NCI-H2227 treated with DMSO at 0.1 percent for 48 hours (cell line): ENCODE results near the gene TTC28.
"Not testable (repeated sequence)": the region's sequence is repeated elsewhere in the genome, so short reads cannot be mapped to it uniquely, and the experiment has no call there.

ENCODE experiments used
- DNase-seq: peaks from one replicate; lab custom pipeline; 2025; lab: John Stamatoyannopoulos, UW

TTC28 gene

DNA sequence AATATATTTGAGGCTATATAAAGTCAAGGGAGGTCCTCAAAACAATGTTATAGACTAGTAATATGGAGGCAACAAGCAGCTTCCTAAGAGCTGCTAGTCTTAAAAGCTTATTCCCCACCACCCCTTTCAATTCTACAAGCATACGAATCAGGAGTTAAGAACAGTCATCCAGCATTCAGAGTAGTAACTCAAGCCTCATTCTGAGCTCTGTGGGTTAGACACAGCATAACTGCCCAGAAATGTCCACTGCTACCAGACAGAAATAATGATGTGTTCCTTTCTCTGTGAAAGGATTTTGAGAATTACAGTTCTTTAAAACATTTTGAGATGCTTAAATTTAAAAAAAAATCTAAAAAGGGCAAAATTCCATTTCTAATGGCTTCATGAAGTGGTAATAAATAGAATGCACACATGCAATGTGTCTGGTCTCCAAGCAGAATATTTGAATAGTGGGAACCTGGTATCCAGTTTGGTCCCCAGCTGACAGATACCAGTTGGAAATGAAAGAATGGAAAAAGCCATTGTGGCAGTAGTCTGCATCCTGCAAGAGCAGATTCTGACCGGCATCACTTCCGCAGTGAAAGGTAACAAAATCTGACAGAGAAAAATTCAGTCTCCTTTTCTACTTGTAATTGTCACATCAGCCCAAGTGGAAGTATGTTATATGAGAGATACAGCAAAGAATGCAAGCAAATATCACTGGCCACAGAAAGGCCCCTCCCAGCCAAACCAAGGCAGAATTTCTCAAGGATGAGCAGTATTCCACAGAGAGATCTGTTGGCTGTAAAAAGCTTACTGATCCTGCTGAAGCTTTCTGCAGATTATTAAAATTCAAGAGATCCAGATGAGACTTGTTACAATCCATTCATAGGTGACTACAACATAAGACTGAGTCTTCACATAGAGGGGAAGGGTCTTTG, 449.8 kb downstream of the TTC28 start:
- no peak for DNase-seq

DNA sequence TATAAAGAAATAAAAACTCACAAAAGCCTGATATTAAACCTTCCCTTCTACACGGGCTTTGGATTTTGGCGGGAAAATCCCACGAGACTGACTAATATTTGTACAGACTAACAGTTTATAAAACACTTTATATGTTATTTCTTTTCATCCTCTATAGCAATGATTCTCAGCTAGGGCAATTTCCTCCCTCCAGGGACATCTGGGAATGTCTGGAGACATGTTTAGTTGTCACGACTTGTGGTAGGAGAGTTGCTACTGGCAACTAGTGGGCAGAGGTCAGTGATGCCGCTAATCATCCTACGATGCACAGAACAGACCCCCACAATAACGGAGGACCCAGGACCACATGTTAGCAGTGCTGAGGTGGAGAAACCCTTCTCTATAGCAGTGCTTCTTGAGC, 455.8 kb downstream of the TTC28 start:
- no peak for DNase-seq

DNA sequence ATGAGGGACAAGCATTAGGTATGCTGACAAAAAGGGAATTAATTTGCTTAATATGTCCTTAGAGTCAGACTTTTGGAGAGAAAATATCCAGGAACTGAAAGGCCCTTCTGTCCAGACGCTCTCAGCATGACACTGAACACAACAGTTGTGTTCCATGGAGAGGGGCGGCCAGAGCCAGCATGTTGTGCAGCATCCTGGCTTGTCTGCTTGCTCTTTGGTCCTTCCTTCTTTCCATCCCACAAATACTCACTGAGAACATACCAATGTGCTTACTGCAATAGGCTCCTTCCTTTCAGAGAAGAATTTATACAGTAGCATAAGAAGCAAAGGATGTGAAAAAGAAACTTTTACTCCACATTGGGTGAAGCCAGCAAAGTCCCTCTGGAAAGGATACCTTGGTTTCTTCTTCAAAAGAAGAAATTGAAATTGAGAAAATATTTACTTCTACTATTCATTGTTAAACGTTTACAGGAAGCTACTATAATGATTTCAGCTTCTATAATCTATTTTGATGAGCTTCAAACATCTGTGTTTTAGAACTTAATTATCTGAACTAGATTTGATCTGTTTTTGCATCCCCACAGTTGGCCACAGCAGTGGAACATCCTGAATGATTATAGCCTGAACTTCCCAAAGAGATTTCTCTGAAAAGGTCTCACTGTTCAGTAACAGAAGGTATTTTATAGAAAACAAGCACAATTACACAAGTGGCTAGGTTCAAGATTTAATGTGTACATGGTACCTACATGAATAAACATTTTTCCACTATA, 456.5 kb downstream of the TTC28 start:
- DNase-seq, result no peak

DNA sequence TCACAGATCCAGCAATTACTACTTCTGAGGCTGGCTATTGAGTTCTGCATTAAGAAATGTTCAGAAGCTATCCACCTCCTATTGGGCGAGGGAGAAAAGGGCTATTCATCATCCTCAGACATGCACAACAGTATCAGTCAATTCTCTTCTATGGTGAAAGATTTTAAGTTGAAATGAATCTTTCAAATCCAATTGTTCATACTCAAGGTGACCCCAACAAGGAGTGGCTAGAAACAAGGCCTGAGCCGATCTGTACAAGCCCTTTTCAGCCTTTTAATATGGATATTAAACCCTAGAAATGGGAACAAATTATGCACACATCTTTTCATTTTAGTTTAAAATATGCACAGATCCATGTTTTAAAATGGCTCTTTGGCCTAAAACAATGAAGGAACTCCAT, 457.1 kb downstream of the TTC28 start:
- DNase-seq, result no peak

DNA sequence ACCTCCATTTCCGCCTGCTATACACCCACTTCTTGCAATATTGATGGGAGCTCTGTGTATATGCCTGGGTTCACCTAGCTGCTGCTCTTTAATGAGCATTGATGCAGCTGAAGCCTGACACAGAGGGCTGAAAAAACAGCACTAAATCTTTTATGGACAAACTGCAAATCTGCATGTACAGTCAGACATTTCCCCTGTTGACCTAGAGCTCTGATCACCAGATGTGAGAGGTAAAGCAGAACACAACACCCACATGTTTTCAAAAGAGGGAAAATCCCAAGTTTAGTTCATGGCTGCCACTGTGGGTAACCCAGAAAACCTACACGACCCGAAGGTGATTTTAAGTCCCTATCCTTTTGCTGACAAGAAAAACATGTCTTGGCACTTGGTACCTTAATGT, 457.6 kb downstream of the TTC28 start:
- DNase-seq, result no peak

DNA sequence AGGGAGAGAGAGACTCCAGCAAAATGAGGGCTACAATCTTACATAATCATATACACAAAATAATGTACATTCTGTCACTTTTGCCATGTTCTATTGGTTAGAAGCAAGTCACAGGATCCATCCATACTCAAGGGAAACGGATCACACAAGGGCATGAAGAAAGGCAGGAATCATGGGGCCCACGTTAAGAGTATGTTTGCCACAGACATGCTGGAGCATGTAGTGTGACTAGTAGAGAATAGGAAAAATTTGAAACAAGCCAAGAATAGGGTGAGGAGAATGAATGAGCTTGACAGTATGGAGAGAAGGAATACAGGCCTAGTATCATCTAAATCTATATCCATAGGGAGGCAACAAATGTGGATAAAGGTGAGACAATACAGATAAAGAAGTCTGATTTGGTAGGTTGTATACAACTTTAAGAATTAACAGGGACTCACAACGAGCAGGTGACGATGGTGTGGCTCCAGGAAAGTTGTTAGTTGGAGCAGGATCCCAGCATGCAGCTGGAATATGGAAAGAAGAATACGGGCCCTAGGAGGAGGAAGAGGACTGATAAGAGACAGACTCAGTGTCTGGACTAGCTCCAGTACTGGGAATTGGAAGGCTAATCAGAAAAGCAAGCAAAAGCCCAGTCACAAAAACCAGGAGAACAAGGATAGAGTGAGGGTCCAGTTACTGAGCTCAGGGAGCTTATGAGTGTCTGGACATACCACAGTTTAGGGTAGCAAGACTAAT, 458.8 kb downstream of the TTC28 start:
- no peak for DNase-seq

DNA sequence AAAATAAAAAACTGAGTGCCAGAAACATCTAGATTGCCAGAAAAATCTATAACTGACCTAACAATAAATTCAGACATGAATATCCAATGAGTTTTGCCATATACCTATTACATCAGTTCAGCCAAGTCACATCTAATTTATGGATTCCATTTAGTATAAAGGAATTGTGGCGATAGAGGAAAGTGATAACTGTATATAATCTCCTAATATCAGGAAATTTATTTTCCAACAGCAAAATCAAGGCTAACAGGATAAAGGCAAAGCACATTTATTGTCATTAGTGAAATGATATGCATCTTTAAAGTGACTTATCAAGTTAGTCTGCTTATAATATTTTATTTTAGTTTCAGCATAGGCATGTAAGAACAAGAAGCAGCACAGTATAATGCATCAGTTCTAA, 462.4 kb downstream of the TTC28 start:
- no peak for DNase-seq

DNA sequence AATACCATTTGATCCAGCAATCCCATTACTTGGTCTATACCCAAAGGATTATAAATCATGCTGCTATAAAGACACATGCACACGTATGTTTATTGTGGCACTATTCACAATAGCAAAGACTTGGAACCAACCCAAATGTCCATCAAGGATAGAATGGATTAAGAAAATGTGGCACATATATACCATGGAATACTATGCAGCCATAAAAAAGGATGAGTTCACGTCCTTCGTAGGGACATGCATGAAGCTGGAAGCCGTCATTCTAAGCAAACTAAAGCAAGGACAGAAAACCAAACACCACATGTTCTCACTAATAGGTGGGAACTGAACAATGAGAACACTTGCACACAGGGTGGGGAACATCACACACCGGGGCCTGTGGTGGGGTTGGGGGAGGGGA, 464.9 kb downstream of the TTC28 start:
- DNase-seq, result not testable (repeated sequence)

DNA sequence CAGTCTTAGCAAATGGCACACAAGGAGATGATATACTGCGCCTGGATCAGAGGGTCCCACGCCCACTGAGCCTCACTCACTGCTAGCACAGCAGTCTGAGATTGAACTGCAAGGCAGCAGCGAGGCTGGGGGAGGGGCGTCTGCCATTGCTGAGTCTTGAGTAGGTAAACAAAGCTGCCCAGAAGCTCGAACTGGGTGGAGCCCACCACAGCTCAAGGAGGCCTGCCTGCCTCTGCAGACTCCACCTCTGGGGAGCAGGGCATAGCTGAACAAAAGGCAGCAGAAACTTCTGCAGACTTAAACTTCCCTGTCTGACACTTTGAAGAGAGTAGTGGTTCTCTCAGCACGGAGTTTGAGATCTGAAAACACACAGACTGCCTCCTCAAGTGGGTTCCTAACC, 470.2 kb downstream of the TTC28 start:
- DNase-seq, result not testable (repeated sequence)

DNA sequence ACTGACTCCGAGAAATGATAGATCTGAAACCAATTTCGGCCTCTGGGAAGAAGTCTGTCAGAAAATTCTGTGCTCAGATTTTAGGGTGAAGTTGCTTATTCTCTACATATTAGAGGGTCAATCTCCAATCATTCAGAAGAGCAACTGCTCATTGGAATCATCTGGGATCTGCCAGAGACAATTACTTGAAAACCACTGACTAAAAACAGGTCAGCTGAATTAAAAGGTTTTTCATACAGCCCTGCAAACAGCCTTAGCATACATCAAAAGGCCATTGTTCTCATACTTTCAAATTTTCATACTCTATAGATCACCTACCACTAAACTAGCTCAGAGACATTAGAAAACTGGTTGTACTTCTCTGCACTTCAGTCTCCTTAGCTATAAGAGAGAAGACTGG, 470.9 kb downstream of the TTC28 start:
- no peak for DNase-seq

DNA sequence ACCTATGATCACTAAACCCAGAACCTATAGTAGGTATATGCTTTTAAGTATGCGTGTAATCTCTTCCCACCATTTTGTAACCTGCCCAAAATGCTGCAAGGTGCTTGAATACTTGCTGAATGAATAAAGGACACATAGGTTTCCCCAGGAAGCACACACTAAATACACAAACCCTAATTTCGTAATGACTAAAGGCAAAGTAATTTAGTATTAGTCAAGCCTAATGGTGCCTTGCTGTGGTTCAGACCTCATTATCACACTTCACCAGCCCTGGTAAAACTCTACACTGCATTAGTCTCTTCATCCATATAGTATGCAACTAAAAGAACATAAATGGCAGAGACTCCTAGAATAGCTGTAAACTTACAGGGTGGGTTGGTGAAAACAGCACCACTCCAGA, 471.6 kb downstream of the TTC28 start:
- DNase-seq, result no peak

DNA sequence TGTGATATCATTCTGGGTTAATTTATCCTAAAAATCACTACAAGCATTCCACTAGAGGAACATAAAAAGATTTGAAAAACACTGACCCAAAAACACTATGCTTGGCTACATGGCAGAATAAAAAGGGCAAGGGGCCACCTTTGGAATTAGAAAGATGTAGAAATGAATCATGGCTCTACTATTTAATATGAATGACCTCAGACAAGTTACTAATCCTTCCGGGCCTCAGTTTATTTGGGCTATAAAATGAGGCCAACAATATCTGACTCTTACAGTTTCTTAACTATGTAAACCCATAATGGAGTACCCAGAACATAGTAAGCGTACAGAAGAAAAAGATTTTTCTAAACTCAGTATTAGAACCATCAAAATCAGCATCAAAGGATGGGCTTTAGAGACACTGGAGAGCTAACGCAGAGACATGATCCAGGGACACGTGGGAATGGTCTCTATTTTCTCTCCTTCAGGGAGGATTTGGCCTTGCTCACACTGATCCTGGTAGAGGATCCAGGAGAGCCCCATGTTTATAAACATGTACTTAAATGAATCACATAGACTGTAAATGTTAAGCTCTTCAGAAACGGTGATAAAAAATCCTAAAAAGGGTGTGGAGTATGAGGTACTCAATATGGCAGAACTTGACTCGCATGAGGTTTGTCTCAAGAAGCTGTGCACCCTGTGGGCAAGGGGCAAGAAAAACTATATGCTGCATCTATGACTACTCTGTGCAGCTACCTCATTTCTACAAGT, 472.2 kb downstream of the TTC28 start:
- DNase-seq, result no peak

DNA sequence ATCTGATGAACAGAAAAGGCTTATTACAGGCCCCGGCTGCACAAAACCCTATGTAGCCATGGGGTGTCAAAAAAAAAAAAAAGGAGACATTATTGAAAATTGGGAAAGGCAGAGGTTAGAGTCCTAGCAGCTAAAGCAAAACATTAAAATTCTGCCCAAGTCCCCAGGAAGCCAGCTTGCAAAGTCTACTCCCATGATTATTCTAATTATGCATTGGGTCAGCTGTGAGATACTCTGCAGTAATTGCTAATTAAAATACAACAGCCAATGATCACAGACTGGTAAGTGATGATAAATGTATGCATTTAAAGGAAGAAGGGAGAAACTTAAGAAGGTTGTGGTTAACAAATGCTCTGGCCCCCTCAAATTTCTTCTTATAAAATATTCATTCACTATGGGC, 473.7 kb downstream of the TTC28 start:
- no peak for DNase-seq

DNA sequence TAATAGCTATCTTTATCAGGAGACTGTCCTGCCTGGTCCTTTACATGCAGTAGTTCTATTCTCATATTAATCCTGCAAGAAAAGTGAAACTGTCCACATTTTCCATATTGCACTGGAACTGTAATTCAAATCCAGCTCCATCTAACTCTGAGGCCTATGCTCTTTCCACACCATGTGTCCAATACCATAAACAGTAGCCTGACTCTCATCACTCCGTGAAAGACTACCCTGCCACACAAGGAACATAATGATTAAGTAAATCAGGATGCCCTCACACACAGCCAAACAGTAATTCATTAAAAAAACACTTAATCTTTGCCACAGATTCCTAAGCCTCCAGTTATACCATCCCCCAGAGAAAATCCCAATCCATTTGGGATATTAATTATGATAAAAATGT, 475.3 kb downstream of the TTC28 start:
- DNase-seq, result no peak

DNA sequence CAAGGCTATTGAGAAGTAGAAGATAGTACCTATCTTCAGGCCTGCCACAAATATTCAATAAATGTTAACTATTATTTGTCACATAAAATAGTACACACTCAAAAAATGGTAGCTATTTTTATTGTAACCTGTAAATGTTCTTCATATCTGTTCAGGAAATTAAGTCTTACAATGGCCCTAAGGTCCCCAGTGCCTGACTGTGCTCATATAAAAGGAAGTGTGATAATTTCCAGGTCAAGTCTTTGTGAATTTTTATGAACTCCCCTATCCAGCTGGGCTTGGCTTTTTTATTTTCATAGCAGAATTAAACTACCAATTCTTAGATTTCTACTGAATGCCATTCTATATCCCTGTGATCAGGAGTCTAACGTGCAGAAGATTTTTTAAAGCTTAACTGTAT, 476.4 kb downstream of the TTC28 start:
- no peak for DNase-seq

DNA sequence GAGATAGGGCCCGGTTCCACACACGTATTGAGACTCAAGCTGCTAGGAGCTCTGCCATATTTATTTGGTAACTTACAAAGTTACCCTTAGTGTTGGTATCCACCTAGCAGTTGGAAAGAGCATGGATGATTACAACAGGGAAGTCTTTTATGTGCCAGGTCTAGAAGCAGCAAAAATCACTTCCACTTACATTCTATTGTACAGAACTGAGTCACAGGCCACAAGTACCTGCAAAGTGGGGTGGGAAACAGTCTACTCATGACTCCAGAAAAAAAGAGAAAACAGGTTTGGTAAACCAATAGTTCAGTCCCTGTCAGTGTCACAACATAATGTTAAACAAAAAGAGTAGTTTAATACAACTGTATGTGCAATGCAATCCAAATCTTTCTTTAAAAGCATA, 480.9 kb downstream of the TTC28 start:
- DNase-seq, result no peak

DNA sequence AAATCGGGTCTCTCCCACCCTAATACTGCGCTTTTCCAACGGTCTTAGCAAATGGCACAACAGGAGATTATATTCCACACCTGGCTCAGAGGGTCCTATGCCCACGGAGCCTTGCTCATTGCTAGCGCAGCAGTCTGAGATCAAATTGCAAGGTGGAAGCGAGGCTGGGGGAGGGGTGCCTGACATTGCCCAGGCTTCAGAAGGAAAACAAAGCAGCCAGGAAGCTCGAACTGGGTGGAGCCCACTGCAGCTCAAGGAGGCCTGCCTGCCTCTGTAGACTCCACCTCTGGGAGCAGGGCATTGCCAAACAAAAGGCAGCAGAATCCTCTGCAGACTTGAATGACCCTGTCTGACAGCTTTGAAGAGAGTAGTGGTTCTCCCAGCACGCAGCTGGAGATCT, 488.1 kb downstream of the TTC28 start:
- not testable (repeated sequence) for DNase-seq

DNA sequence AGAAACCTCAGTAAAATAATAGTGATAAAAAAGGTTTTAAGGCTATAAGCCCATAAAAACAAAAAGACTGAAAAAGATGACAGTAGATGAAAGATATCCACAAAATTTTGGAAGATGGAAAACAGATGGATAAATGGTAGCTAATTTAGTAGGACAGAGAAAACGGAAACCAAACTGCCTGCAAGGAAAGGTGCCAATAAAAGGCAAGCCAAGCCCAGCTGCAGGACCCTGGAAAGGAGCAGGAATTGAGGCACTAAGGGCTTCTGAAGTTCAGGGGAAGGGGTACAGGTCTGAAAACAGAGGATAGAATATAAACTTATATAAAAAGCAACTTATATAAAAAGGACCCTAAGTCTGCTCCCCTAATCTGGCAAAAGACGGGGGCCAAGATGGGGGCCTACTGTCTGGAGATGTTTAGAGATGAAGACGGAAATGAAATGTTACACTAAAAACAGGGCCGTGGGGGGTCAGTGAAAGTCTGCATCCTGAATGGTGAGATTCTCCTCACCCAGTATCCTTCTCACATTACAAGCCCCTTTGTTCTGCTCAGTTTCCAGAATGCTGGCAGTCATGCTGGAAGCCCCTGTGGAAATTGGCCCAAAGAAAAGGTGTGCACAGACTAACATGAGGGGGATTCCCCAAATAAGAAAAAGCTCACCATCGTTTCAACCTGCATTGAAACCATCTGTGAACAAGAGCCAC, 491.3 kb downstream of the TTC28 start:
- no peak for DNase-seq

DNA sequence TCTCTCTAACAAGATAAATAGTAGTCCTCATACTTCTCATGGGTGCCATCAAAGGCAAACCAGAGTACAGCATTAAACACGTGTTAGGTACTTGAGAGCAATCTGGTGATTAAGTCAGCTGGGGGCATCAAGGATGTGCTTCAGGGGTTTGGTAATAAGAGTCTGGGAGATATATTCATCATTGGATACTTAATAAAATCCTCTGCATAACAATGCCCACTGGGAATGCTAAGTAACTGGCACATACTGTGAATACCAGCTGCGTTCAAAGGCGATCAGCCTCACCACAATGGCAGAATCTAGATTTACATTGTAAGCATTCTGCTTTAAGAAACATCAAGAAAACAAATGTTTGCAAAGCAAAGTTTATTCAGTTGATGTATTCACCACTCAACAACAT, 492.0 kb downstream of the TTC28 start:
- DNase-seq, result no peak

DNA sequence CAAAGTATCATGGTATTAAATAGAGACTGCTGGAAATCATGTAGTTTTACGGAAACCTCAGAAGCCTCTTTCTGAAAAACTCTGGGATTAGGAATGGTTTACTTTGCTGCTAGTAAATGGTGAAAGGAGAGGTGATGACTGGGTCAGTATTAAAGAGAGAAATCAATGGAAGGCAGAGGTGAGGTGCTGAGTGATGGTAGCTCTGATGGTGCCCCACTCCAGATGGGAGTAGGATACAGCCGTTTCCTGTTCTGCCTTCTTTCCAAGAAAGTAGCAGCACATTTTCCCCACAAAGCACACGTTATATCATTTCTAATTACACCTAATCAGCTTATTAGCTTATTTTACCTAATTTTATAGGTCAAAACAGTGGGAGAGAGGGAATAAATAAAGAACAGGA, 493.0 kb downstream of the TTC28 start:
- DNase-seq, result no peak

DNA sequence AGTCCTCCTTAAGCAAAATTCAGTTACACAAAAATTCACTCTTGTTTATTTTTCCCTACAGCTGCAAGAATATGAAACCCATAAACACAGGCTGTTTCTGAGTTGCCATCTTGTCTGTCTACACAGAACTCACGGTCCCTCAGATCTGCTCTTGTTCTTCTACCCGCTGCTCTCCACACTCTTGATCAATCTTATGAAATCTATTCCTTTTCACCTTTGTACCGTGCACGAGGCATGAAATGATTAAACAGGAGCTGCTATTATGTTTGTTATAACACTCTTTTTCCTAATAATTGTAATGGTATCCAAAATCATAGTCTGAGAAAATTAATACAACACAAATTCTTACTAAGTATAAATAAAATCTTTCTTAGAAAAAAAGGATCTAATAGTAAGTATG, 494.5 kb downstream of the TTC28 start:
- DNase-seq, result no peak
